Activated naive CD4-positive, alpha-beta T cell treated with anti-CD3 and anti-CD28 coated beads for 36 hours (primary cell): ENCODE measurements around the gene PDK1. TPM values are rescaled to one million over a fixed set of nuclear protein-coding genes. Genes with fewer than 3 reads are reported as not detected.

Experiments
- CTCF ChIA-PET: fragments of 350-600 bp; sonication (Branson Sonifier 250); formaldehyde crosslinking; loops from one replicate; lab custom pipeline; 2021; ENCODE audit warnings: antibody characterized with exemption; lab: Charles Lee
- DNase-seq: peaks from one replicate; pipeline ENCODE4 v3.0.0-alpha.2; 2020
- H3K27ac Mint-ChIP-seq: one replicate; pipeline ENCODE4 v1.8.0; 2021; ENCODE audit warnings: mild to moderate bottlenecking, mixed read lengths
- H3K27me3 Mint-ChIP-seq: one replicate; pipeline ENCODE4 v1.8.0; 2021; ENCODE audit warnings: low read depth, mixed read lengths
- H3K36me3 Mint-ChIP-seq: one replicate; pipeline ENCODE4 v1.8.0; 2021; ENCODE audit warnings: low read depth, mixed read lengths
- H3K4me1 Mint-ChIP-seq: one replicate; pipeline ENCODE4 v1.8.0; 2021; ENCODE audit warnings: low read depth, mixed read lengths
- H3K4me3 Mint-ChIP-seq: one replicate; pipeline ENCODE4 v1.8.0; 2021; ENCODE audit warnings: mild to moderate bottlenecking, moderate library complexity, mixed read lengths
- H3K9me3 Mint-ChIP-seq: one replicate; pipeline ENCODE4 v1.8.0; 2021; ENCODE audit warnings: mixed read lengths
- intact Hi-C: fragments of 100-400 bp; cut with micrococcal nuclease; formaldehyde crosslinking; loops from one replicate; pipeline ENCODE4 v1.15.1; 2023
- total RNA-seq, 2 experiments: library from RNA; stranded (reverse); gene quantifications; one replicate each; pipeline ENCODE4 v1.2.3, GENCODE V29; 2021

Gene PDK1
- total RNA-seq, 2 experiments from 2014 or later: 31.9 to 35.3 TPM

DNA sequence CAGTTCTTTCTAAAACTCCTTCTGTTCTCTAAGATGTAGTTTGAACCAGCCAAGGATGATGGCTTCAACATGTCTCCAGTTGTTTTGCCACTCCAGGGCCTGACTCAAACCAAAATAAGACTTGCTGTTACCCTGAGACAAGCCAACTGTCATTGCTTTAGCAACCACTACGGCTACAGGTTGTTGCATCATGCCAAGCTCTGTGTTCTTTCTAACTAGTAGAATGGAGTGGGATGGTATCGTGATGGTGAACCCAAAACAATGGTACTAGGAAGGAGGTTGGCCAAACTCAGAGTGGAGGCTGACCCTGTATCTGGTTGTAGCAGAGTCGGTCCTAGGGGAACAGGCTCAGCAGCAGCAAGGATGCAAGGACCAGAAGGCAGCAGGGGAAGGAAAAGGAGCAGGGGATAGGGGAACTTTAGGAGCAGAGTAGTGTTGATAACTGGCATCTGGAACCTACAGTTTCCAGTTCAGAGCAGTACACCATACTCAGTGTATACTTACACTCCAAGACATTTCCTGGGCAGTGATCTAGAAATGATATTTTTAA, 51.6 kb downstream of the PDK1 start:
- H3K27me3 Mint-ChIP-seq: no peaks in the 10 kb centered on the region
- H3K27ac Mint-ChIP-seq: peak overlapping the region; percentile 62
- CTCF ChIA-PET: no interaction called here
- H3K4me1 Mint-ChIP-seq: no peaks in the 10 kb centered on the region
- DNase-seq: peak; percentile 8
- no peak overlapping the region for H3K4me3 Mint-ChIP-seq
- peaks cover 51% of the 10 kb centered on the region for H3K36me3 Mint-ChIP-seq
- intact Hi-C loops: no loop called here
- no peaks in the 10 kb centered on the region for H3K9me3 Mint-ChIP-seq

DNA sequence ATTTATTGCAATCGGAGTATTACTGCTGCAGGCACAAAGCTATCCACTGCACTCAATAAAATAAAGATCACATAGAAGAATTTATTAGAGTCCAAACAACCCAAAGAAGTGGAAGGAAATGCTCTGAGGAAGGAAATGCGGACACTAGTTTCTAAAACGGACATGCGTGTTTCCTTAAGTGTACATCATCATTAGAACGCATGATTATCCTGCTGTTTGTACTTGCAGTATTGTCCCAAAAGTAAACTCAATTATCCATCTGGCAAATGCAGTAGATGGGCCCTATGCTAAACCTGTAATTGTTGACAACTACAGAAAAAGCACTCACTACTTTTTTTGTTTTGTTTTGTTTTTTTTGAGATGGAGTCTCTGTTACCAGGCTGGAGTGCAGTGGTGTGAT, 53.6 kb downstream of the PDK1 start:
- Mint-ChIP-seq H3K4me3 (no peak overlapping the region), H3K36me3 (peaks cover 47% of the 10 kb centered on the region)
- intact Hi-C loops: no loop called here

DNA sequence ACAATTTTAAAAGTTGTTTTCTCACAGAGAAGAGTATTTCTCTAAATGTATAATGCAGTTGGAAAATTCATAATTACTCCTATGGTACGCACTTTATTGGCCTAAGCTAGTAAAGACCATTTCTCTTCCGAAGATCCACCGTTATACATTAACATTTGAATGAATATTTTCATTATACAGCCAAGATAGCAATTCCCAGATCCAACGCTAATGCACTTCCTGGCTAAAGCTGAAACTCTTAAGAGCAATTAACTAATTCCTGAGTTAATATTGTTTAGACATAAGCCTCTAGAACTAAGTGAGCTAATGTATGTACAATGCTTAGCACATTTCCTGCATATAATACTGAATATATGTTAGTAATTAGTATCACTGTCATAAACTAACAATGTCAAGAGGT, 56.2 kb downstream of the PDK1 start:
- CTCF ChIA-PET: no interaction called here
- H3K36me3 Mint-ChIP-seq: peaks cover 33% of the 10 kb centered on the region
- H3K4me1 Mint-ChIP-seq: no peaks in the 10 kb centered on the region
- H3K4me3 Mint-ChIP-seq: no peak overlapping the region
- no peak overlapping the region for H3K27ac Mint-ChIP-seq
- no peaks in the 10 kb centered on the region for H3K27me3 Mint-ChIP-seq
- intact Hi-C loops: no loop called here
- no peaks in the 10 kb centered on the region for H3K9me3 Mint-ChIP-seq
- no peak for DNase-seq

More for the DNA sequence above, 53.6 kb downstream of the PDK1 start:
- no peak for DNase-seq
- H3K4me1 Mint-ChIP-seq: no peaks in the 10 kb centered on the region
- no peak overlapping the region for H3K27ac Mint-ChIP-seq
- H3K27me3 Mint-ChIP-seq: no peaks in the 10 kb centered on the region
- H3K9me3 Mint-ChIP-seq: no peaks in the 10 kb centered on the region
- CTCF ChIA-PET: no interaction called here

DNA sequence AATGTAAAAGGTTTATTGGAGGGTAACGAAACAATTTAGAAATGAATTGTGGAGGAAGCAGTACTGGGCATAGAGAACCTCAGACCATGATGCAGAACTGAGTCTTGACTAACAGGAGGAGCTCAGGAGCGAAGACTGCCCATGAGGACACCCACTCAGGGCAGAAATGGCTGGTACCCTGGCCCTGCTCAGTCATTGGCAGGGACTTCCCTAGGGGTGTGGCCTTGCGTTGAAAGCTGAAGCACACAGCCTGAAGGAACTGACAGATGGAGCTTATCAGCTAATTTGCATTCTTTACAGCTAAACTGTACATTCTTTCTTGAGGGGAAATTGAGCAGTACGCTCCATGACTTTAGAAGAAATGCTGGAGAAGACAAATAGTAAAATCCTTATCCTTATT, 57.1 kb downstream of the PDK1 start:
- Mint-ChIP-seq H3K4me1 (no peaks in the 10 kb centered on the region), H3K27me3 (no peaks in the 10 kb centered on the region), H3K4me3 (no peak overlapping the region), H3K36me3 (peaks cover 28% of the 10 kb centered on the region), H3K9me3 (no peaks in the 10 kb centered on the region), H3K27ac (no peak overlapping the region)
- CTCF ChIA-PET: interaction anchor here (0.9 to 1.2 kb wide), 3 partner anchors 18 to 62 kb away, joined by 4 to 5 read pairs (median 5); no protein-coding TSS in a partner anchor
- intact Hi-C loops: no loop called here
- DNase-seq: no peak

DNA sequence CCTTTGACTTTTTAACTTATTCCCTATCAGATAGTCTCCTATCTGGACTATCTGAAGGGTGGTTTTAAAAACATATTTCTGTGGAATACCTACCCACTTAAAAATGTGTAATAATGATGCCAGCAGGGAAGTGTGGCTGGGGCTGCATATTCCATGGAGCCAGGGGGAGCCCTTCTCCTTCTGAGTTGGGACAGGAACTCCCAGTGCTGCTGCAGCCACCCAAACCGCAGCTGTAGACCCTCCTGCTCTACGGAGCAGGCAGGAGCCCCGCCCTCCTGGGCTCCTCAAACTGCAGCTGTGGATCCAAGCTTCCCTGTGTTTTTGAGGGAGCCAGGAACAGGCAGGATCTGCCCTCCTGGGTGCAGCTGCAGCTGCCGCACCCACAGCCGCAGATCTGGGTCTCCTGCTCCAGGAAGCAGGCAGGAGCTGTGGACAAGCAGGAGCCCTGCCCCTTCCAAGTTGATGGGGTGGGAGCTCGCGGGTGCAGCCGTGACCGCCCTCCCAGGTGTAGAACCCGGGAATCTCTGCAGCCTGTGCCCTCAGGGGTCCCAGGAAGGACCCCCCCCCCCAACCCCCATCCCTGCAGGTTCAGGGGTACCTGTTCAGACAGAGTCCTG, 57.8 kb downstream of the PDK1 start:
- H3K4me1 Mint-ChIP-seq: no peaks in the 10 kb centered on the region
- intact Hi-C loops: no loop called here
- H3K9me3 Mint-ChIP-seq: no peaks in the 10 kb centered on the region
- peaks cover 24% of the 10 kb centered on the region for H3K36me3 Mint-ChIP-seq
- H3K27me3 Mint-ChIP-seq: no peaks in the 10 kb centered on the region
- H3K4me3 Mint-ChIP-seq: no peak overlapping the region
- CTCF ChIA-PET: interaction anchor here (0.9 to 1.2 kb wide), 3 partner anchors 19 to 61 kb away, joined by 4 to 5 read pairs (median 5); no protein-coding TSS in a partner anchor
- no peak for DNase-seq
- no peak overlapping the region for H3K27ac Mint-ChIP-seq

DNA sequence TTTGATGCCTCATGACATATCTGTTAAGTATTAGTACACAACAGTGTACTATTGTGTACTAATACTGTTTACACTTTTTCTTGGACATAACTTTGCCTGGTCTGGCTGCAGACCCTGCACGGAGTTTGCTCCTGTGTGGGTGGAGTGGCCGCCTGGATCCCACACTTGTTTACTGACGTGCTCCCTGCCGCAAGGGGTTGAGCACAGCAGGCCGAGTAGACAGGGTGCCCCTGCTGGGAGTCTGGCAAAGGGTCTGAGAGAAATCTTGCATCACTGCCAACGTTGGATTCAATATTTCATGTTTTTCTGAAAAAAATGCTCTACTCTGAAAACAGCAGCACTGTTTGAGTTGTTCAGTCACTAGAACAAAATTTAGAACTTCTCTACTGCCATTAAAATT, 59.0 kb downstream of the PDK1 start:
- Mint-ChIP-seq H3K27ac (no peak overlapping the region), H3K36me3 (peaks cover 24% of the 10 kb centered on the region), H3K9me3 (no peaks in the 10 kb centered on the region), H3K4me3 (no peak overlapping the region), H3K4me1 (no peaks in the 10 kb centered on the region), H3K27me3 (no peaks in the 10 kb centered on the region)
- intact Hi-C loops: no loop called here
- CTCF ChIA-PET: no interaction called here
- DNase-seq: no peak

DNA sequence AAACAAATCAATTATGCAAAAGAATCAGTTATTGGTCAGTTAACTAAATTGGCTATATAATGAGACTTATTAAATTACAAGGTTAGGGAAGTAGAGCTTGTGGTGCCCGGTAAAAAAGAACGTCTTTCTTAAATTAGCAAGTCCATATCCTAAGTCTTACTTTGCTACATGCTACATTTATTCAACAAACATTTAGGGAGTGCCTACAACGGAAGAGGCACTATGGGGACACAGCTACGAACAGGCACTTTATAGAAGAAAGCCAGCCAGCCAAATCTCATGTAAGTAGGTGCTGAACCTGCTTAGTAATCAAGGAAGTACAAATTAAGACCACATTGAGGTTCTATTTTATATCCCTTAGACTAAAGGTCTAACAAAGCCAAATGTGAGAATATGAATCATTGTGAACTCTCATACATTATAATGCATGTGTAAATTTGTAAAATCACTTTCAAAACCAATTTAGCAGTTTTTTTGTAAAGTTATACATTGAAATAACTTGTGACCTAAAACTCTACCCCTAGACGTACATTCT, 59.9 kb downstream of the PDK1 start:
- intact Hi-C loops: no loop called here
- no peak for DNase-seq
- H3K36me3 Mint-ChIP-seq: peaks cover 18% of the 10 kb centered on the region
- H3K27me3 Mint-ChIP-seq: no peaks in the 10 kb centered on the region
- H3K4me3 Mint-ChIP-seq: no peak overlapping the region
- CTCF ChIA-PET: no interaction called here
- no peak overlapping the region for H3K27ac Mint-ChIP-seq
- H3K9me3 Mint-ChIP-seq: no peaks in the 10 kb centered on the region
- H3K4me1 Mint-ChIP-seq: no peaks in the 10 kb centered on the region

DNA sequence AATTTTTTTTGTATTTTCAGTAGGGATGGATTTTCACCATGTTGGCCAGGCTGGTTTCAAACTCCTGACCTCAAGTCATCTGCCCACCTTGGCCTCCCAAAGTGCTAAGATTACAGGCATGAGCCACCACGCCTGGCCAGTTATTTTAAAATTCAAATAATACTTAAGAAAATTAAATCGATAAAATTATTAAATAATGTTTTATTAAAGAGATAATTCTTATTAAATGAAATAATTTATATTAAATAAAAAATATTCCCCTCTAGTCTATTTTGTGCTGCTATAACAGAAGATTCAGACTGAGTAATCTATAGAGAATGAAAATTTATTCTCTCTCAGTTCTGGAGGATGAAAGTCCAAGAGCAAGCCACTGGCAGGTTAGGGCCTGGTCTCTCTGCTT, 61.2 kb downstream of the PDK1 start:
- Mint-ChIP-seq H3K27me3 (no peaks in the 10 kb centered on the region), H3K4me3 (no peak overlapping the region), H3K36me3 (peaks cover 12% of the 10 kb centered on the region), H3K9me3 (no peaks in the 10 kb centered on the region), H3K27ac (no peak overlapping the region), H3K4me1 (no peaks in the 10 kb centered on the region)
- intact Hi-C loops: no loop called here
- no peak for DNase-seq
- CTCF ChIA-PET: no interaction called here

DNA sequence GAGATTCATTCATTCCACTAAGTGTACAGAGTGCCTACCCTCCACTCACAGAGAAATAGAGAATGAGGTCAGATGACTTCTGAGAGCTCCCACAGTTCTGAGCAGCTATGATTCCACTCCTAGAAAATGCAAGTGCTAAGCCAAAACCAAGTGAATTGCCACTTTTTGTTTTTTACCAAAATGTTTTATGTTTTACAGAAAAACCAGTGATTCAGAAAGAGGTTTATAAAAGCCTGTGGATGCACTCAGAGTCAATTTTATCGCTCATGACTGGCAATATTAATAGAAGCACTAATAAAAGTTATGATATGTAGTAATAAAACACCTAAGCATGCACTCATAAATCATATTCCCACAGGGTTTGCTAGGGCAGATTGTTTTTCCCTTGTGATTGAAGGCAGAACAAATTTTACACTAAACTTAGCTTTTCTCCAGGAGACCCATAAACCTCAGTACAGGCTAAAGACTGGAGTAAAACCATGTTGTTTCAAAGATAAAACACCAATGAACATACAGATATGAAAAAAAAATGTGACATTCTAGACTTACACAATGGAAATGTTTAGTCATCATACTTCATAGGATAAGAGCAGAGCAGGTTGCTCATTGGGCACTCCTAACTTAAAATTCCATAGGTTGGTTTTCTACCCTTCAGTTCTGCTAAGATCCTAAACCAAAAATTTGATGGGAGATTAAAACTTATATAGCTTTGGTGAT, 67.5 kb downstream of the PDK1 start:
- Mint-ChIP-seq H3K36me3 (peaks cover 16% of the 10 kb centered on the region), H3K27me3 (no peaks in the 10 kb centered on the region), H3K27ac (no peak overlapping the region), H3K9me3 (no peaks in the 10 kb centered on the region), H3K4me3 (no peak overlapping the region), H3K4me1 (no peaks in the 10 kb centered on the region)
- DNase-seq: no peak
- intact Hi-C loops: no loop called here
- CTCF ChIA-PET: interaction anchor here (0.6 kb wide), 2 partner anchors 42 to 80 kb away, joined by 3 to 5 read pairs; no protein-coding TSS in a partner anchor

DNA sequence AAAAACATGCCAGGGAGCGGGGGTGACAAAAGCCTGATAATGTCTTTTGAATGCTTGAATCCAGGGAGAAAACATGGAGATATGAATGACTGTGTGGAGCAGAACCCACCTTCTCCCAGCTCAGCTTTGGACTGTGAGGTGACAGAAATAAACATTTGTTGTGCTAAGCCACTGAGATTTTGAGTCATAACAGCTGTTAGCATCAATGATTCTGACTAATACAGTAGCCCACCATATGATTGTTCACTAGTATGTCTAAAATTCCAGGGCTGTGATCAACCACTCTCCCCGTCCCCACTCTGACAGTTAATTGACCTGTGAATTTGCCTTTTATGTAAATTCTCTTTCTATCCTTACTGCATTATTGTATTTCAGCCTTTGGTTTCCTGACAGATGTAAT, 69.1 kb downstream of the PDK1 start:
- H3K4me3 Mint-ChIP-seq: no peak overlapping the region
- H3K4me1 Mint-ChIP-seq: no peaks in the 10 kb centered on the region
- CTCF ChIA-PET: no interaction called here
- intact Hi-C loops: no loop called here
- H3K27me3 Mint-ChIP-seq: no peaks in the 10 kb centered on the region
- H3K9me3 Mint-ChIP-seq: no peaks in the 10 kb centered on the region
- DNase-seq: no peak
- H3K27ac Mint-ChIP-seq: no peak overlapping the region
- H3K36me3 Mint-ChIP-seq: peaks cover 28% of the 10 kb centered on the region

DNA sequence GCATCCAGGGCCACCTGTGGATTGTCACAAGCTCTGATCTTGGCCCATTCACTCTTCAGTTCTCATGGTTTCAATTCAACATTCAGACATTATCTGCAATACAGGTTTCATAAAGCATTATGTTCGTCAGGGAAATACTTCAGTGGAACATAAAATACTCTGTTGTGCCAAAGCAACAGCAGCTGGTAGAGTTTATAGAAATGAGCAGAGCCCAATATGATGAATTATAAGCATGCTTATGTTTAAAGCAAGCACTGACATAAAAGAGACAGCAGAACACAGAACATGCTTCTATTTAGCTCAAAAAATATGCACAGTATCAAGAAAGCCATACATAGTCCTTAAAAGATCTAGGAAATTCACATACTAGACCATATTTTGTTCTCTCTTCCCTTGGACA, 71.3 kb downstream of the PDK1 start:
- no peaks in the 10 kb centered on the region for H3K9me3 Mint-ChIP-seq
- no peak overlapping the region for H3K4me3 Mint-ChIP-seq
- H3K36me3 Mint-ChIP-seq: peaks cover 31% of the 10 kb centered on the region
- no peak overlapping the region for H3K27ac Mint-ChIP-seq
- H3K4me1 Mint-ChIP-seq: no peaks in the 10 kb centered on the region
- CTCF ChIA-PET: no interaction called here
- intact Hi-C loops: no loop called here
- no peak for DNase-seq
- no peaks in the 10 kb centered on the region for H3K27me3 Mint-ChIP-seq

DNA sequence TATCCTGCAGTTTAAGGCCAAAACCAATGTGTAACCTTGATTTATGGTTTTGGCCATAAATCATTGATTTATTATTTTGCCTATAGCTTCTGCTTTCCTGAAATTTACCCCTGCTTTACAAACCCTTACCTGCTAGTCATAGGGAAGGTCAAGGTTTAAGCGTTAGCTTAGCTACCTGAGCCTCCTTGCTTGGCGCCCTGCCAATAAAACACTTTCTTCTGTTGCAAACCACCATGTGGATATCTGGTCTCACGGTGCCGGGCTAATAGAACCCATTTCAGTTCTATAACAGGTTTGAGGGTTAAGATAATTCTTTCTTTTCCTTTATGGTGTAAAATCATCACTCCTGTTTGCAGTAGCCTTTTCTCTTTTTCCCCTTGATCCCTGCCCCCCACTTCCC, 72.2 kb downstream of the PDK1 start:
- intact Hi-C loops: no loop called here
- CTCF ChIA-PET: no interaction called here

More for the DNA sequence above, 72.2 kb downstream of the PDK1 start:
- Mint-ChIP-seq H3K27me3 (no peaks in the 10 kb centered on the region), H3K36me3 (peaks cover 31% of the 10 kb centered on the region), H3K27ac (no peak overlapping the region), H3K4me1 (no peaks in the 10 kb centered on the region), H3K9me3 (peaks cover 2% of the 10 kb centered on the region), H3K4me3 (no peak overlapping the region)
- DNase-seq: no peak
